SIG-M5 treated with dmso at 0.1 percent for 504 hours (cell line): Measurements from ENCODE around the gene HFE.
A peak's percentile ranks its signal among the peaks of the same experiment; 100 is the strongest.
"Not testable (repeated sequence)": the region's sequence is repeated elsewhere in the genome, so short reads cannot be mapped to it uniquely, and the experiment has no call there.

Experiments used
- DNase-seq: peaks from one replicate; lab custom pipeline; 2025; ENCODE audit not compliant: unreplicated experiment; lab: John Stamatoyannopoulos, UW

HFE gene, protein sequence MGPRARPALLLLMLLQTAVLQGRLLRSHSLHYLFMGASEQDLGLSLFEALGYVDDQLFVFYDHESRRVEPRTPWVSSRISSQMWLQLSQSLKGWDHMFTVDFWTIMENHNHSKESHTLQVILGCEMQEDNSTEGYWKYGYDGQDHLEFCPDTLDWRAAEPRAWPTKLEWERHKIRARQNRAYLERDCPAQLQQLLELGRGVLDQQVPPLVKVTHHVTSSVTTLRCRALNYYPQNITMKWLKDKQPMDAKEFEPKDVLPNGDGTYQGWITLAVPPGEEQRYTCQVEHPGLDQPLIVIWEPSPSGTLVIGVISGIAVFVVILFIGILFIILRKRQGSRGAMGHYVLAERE

DNA sequence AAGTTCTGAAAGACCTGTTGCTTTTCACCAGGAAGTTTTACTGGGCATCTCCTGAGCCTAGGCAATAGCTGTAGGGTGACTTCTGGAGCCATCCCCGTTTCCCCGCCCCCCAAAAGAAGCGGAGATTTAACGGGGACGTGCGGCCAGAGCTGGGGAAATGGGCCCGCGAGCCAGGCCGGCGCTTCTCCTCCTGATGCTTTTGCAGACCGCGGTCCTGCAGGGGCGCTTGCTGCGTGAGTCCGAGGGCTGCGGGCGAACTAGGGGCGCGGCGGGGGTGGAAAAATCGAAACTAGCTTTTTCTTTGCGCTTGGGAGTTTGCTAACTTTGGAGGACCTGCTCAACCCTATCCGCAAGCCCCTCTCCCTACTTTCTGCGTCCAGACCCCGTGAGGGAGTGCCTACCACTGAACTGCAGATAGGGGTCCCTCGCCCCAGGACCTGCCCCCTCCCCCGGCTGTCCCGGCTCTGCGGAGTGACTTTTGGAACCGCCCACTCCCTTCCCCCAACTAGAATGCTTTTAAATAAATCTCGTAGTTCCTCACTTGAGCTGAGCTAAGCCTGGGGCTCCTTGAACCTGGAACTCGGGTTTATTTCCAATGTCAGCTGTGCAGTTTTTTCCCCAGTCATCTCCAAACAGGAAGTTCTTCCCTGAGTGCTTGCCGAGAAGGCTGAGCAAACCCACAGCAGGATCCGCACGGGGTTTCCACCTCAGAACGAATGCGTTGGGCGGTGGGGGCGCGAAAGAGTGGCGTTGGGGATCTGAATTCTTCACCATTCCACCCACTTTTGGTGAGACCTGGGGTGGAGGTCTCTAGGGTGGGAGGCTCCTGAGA is at the start of gene HFE:
HFE (plus strand) TSS at position 146 of the 832 bp plus-strand sequence; CDS start at position 158, 12 bp downstream.
- DNase-seq, result no peak

- no peak for DNase-seq
Observed at GRCh38 chr6:26041946-26042345, 45.3 kb upstream of the HFE start.

- peak; percentile 38 for DNase-seq
Observed at GRCh38 chr6:26043384-26044139, 43.7 kb upstream of the HFE start.

DNA sequence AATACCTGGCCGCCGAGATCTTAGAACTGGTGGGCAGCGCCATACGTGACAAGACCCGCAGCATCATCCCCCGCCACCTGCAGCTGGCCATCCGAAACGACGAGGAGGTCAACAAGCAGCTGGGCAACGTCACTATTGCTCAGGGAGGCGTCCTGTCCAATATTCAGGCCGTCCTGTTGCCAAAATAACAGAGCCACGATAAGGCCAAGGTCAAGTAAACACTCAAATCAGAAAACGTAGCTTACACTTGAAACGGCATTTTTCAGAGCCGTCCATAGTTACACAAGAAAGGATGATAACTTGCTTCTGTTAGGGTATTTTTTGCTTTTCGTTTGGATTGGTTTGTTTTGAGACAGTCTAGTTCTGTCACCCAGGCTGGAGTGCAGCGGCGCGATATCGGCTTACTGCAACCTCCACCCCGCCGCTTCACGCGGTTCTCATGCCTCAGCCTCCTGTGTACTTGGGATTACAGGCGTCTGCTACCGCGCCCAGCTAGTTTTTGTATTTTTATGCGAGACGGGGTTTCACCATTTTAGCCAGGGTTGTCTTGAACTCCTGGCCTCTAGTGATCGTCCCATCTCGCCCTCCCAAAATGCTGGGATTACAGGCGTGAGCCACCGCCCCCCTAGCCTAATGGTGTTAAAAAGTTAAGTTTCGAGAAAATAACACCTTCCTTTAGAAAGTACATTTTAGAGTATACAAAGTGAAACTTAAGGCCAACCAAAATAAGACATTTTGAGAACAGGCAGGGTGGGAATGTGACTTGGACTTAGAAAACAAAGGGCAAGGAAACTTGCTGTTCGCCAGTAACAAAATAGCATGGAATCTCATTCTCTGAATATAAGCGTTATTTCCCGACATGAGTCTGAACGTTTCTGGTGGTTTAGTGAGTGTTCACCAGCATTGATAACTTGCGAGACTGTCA is 42.8 kb upstream of the HFE start:
- no peak for DNase-seq

DNA sequence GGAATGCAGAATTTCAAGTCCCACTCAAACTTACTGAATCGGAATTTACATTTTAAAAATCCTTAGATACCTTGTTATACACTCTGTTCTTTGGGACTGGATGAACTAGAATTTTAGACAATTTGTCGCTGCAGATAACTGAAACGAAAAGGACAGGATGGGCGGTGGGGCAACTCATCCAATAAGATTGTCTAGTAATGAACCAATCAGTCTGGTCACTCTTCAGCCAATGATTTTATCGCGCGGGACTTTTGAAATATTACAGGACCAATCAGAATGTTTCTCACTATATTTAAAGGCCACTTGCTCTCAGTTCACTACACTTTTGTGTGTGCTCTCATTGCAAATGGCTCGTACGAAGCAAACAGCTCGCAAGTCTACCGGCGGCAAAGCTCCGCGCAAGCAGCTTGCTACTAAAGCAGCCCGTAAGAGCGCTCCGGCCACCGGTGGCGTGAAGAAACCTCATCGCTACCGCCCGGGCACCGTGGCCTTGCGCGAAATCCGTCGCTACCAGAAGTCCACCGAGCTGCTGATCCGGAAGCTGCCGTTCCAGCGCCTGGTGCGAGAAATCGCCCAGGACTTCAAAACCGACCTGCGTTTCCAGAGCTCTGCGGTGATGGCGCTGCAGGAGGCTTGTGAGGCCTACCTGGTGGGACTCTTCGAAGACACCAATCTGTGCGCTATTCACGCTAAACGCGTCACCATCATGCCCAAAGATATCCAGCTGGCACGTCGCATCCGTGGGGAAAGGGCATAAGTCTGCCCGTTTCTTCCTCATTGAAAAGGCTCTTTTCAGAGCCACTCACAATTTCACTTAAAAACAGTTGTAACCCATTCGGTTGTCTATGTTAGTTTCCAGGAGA is 41.9 kb upstream of the HFE start:
- DNase-seq, result peak; percentile 48

- no peak for DNase-seq
Observed at GRCh38 chr6:26045928-26046368, 41.3 kb upstream of the HFE start.

- DNase-seq, result not testable (repeated sequence)
Observed at GRCh38 chr6:26047329-26047728, 39.9 kb upstream of the HFE start.

- DNase-seq, result no peak
Observed at GRCh38 chr6:26048590-26048989, 38.6 kb upstream of the HFE start.

- no peak for DNase-seq
Observed at GRCh38 chr6:26051665-26052310, 35.4 kb upstream of the HFE start.

DNA sequence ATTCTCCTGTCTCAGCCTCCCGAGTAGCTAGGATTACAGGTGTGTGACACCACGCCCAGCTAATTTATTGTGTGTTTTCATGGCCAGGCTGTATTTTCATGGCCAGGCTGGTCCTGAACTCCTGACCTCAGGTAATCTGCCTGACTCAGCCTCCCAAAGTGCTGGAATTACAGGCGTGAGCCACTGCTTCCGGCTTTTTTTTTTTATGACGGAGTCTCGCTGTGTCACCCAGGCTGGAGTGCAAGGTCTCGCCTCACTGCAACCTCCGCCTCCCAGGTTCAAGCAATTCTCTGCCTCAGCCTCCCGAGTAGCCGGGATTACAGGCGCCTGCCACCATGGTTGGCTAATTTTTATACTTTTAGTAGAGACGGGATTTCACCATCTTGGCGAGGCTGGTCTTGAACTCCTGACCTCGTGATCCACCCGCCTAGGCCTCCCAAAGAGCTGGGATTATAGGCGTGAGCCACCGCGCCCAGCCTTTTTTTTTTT is 34.4 kb upstream of the HFE start:
- DNase-seq, result not testable (repeated sequence)

GRCh38 chr6:26053992-26054780 is 33.0 kb upstream of the HFE start:
- peak; percentile 57 for DNase-seq

GRCh38 chr6:26054781-26055718 is 32.2 kb upstream of the HFE start:
- peak; percentile 95 for DNase-seq

DNA sequence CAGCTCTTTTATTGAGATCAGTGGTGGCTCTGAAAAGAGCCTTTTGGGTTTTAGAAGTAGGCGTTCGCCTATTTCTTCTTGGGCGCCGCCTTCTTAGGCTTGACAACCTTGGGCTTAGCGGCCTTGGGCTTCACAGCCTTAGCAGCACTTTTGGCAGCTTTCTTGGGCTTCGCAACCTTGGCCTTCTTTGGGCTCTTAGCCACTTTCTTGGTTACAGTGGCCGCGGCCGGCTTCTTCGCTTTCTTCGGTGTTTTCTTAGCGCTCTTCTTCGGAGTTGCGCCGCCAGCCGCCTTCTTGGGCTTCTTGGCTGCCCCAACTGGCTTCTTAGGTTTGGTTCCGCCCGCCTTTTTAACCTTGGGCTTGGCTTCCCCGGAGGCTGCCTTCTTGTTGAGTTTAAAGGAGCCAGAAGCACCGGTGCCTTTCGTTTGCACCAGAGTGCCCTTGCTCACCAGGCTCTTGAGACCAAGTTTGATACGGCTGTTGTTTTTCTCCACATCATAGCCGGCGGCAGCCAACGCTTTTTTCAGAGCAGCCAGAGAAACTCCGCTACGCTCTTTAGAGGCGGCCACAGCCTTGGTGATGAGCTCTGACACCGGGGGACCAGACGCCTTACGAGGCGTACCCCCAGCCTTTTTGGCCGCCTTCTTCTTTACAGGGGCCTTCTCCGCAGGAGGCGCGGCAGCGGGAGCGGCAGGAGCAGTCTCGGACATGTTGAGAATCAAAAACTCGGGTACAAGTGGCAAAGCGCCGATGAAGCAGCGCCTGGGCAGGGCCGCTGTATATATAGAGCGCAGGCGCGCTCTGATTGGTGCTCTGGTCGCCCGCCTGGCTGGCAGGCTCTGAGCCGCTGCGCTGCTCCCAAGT is 31.3 kb upstream of the HFE start:
- peak; percentile 83 for DNase-seq

DNA sequence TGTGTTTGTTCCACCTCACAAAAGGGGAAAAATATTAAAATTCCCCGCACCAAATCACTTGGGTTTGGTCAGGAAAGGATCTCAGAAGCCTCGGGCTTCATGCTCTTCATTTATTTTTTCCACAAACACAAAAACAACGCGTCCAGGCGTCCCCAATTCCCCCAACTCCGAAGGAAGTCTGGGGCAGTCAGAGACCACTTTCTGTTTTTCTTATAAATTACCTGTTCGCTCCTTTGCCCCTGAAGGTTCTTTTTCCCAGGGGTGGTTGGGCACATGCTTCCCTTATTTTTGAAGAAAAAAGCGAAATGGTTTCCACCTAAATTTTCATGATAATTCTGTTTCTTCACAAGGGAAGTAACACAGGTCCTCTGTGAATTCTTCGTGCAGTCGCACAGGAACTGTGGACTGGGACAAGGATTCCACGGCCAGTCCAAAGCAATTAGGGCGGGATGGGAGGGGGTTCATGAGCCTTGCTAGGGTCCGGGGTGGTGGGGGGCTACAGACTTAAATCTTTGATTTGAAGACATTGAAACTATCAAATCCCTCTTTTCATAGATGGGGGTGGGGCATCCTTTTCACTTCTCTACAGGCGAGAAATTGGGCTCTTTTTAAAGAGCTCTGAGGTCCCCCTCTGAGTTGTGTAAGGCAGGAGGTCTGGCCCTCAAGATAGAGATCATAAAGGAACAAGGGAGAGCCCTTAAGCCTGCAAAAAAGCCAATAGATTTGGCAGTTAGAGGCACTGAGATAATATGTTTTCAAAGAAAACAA is 30.5 kb upstream of the HFE start:
- peak; percentile 71 for DNase-seq

- no peak for DNase-seq
Observed at GRCh38 chr6:26057899-26058298, 29.3 kb upstream of the HFE start.
